ENCODE results near the gene CEP170.

The CEP170 gene

DNA sequence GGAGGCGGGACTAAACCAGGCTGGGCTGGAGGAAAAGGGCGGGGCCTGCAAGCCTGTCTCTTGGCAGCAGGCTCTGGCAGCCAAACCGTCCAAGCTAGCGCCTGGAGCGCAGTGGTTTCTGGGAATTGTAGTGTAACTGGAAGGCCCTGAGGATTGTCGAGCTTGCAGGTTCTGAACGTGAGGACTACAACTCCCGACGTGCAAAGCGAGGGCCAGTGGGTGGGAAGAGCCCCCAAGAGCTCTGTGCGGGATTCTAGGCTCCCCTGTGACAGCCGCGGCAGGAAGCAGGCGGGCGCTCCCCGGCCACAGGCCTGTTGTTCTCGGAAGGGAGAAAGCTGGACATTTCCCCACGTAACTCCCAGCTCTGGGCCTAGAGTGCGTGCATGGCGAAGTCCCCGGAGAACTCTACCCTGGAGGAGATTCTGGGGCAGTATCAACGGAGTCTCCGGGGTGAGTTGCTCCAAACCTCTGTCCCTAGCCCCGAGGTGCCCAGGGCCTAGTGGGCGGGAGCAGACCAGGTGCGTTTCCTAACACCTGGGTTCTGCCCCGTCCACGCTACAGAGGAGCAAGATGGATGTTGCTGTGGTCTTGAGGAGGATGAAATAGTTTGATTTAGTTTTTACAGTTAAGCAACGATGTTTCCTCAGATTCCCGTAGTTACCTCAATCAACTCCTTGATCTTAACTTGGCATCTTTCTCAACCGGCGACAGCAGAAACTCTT is 871 bp upstream of the CEP170 start, which contains the start of gene SDCCAG8 (continued):
- TF ChIP-seq ZNF658 (tag by site-specific recombination; IDR thresholded peaks at IDR 0.05): no peak
- TF ChIP-seq, protein P1, sequence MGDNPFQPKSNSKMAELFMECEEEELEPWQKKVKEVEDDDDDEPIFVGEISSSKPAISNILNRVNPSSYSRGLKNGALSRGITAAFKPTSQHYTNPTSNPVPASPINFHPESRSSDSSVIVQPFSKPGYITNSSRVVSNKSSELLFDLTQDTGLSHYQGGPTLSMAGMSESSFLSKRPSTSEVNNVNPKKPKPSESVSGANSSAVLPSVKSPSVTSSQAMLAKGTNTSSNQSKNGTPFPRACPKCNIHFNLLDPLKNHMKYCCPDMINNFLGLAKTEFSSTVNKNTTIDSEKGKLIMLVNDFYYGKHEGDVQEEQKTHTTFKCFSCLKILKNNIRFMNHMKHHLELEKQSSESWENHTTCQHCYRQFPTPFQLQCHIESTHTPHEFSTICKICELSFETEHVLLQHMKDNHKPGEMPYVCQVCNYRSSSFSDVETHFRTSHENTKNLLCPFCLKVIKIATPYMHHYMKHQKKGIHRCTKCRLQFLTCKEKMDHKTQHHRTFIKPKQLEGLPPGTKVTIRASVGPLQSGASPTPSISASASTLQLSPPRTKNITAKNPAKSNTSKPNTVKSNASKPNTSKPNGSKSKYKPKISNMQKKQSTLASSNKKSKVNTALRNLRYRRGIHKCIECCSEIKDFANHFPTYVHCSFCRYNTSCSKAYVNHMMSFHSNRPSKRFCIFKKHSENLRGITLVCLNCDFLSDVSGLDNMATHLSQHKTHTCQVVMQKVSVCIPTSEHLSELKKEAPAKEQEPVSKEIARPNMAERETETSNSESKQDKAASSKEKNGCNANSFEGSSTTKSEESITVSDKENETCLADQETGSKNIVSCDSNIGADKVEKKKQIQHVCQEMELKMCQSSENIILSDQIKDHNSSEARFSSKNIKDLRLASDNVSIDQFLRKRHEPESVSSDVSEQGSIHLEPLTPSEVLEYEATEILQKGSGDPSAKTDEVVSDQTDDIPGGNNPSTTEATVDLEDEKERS (tag by site-specific recombination; IDR thresholded peaks at IDR 0.05): peak; percentile 50; the same call in 1 of the 2 replicates
- no peak for TF ChIP-seq ZNF266 (tag by site-specific recombination; IDR thresholded peaks at IDR 0.05; ENCODE audit: low read depth)
- peak; percentile 72 for TF ChIP-seq YY1 (tag by site-specific recombination; IDR thresholded peaks at IDR 0.05)
- no peak for TF ChIP-seq ZNF302 (tag by site-specific recombination; IDR thresholded peaks at IDR 0.05; ENCODE audit: low read depth)
- peak; percentile 49; the same call in 1 of the 2 replicates for TF ChIP-seq ZNF121 (tag by site-specific recombination; IDR thresholded peaks at IDR 0.05)
- TF ChIP-seq ZBTB7A (tag by site-specific recombination; IDR thresholded peaks at IDR 0.05; ENCODE audit: low read depth): peak; percentile 69; the same call in 1 of the 2 replicates
- peak; percentile 49; the same call in 1 of the 2 replicates for TF ChIP-seq ZNF843 (tag by site-specific recombination; IDR thresholded peaks at IDR 0.05)
- TF ChIP-seq ZNF510 (tag by site-specific recombination; IDR thresholded peaks at IDR 0.05; ENCODE audit: insufficient replicate concordance): peak; percentile 38
- TF ChIP-seq, protein P2, sequence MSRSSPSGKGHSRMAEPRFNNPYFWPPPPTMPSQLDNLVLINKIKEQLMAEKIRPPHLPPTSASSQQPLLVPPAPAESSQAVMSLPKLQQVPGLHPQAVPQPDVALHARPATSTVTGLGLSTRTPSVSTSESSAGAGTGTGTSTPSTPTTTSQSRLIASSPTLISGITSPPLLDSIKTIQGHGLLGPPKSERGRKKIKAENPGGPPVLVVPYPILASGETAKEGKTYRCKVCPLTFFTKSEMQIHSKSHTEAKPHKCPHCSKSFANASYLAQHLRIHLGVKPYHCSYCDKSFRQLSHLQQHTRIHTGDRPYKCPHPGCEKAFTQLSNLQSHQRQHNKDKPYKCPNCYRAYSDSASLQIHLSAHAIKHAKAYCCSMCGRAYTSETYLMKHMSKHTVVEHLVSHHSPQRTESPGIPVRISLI (tag by site-specific recombination; IDR thresholded peaks at IDR 0.05): no peak
- TF ChIP-seq, protein P3, sequence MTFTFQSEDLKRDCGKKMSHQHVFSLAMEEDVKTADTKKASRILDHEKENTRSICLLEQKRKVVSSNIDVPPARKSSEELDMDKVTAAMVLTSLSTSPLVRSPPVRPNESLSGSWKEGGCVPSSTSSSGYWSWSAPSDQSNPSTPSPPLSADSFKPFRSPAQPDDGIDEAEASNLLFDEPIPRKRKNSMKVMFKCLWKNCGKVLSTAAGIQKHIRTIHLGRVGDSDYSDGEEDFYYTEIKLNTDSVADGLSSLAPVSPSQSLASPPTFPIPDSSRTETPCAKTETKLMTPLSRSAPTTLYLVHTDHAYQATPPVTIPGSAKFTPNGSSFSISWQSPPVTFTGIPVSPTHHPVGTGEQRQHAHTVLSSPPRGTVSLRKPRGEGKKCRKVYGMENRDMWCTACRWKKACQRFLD (tag by site-specific recombination; IDR thresholded peaks at IDR 0.05): no peak
- TF ChIP-seq ZBTB21 (tag by site-specific recombination; IDR thresholded peaks at IDR 0.05): peak; percentile 35; the same call in 1 of the 2 replicates
- TF ChIP-seq ZNF621 (tag by site-specific recombination; IDR thresholded peaks at IDR 0.05): no peak
- TF ChIP-seq ZNF792 (tag by site-specific recombination; IDR thresholded peaks at IDR 0.05): no peak
- TF ChIP-seq SETDB1 (IDR thresholded peaks at IDR 0.05; ENCODE audit: insufficient read length, low read length): no peak
- TF ChIP-seq, protein P4, sequence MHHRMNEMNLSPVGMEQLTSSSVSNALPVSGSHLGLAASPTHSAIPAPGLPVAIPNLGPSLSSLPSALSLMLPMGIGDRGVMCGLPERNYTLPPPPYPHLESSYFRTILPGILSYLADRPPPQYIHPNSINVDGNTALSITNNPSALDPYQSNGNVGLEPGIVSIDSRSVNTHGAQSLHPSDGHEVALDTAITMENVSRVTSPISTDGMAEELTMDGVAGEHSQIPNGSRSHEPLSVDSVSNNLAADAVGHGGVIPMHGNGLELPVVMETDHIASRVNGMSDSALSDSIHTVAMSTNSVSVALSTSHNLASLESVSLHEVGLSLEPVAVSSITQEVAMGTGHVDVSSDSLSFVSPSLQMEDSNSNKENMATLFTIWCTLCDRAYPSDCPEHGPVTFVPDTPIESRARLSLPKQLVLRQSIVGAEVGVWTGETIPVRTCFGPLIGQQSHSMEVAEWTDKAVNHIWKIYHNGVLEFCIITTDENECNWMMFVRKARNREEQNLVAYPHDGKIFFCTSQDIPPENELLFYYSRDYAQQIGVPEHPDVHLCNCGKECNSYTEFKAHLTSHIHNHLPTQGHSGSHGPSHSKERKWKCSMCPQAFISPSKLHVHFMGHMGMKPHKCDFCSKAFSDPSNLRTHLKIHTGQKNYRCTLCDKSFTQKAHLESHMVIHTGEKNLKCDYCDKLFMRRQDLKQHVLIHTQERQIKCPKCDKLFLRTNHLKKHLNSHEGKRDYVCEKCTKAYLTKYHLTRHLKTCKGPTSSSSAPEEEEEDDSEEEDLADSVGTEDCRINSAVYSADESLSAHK (tag by site-specific recombination; IDR thresholded peaks at IDR 0.05): no peak
- peak; percentile 83; the same call in 1 of the 2 replicates for TF ChIP-seq ZNF138 (tag by site-specific recombination; IDR thresholded peaks at IDR 0.05; ENCODE audit: borderline replicate concordance)
- TF ChIP-seq, protein P5, sequence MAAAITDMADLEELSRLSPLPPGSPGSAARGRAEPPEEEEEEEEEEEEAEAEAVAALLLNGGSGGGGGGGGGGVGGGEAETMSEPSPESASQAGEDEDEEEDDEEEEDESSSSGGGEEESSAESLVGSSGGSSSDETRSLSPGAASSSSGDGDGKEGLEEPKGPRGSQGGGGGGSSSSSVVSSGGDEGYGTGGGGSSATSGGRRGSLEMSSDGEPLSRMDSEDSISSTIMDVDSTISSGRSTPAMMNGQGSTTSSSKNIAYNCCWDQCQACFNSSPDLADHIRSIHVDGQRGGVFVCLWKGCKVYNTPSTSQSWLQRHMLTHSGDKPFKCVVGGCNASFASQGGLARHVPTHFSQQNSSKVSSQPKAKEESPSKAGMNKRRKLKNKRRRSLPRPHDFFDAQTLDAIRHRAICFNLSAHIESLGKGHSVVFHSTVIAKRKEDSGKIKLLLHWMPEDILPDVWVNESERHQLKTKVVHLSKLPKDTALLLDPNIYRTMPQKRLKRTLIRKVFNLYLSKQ (tag by site-specific recombination; IDR thresholded peaks at IDR 0.05; ENCODE audit: borderline replicate concordance): no peak
- peak; percentile 96; the same call in 1 of the 2 replicates for TF ChIP-seq ZSCAN30 (tag by site-specific recombination; IDR thresholded peaks at IDR 0.05)
- peak; percentile 82 for TF ChIP-seq ZNF184 (tag by site-specific recombination; IDR thresholded peaks at IDR 0.05)
